CD4-positive, CD25-positive, alpha-beta regulatory T cell (primary cell): Measurements from ENCODE around the gene PCDH17. TPM values are rescaled to one million over a fixed set of nuclear protein-coding genes. Genes with fewer than 3 reads are reported as not detected.
A peak's percentile ranks its signal among the peaks of the same experiment; 100 is the strongest.

Experiments
- ATAC-seq, 2 donors: fragments of 150-1000 bp; cut with Tn5 transposase; one replicate each; pipeline ENCODE4 v1.10.0; 2021; ENCODE audit warnings: low read depth in 2 of 2, moderate number of reproducible peaks in 2 of 2, moderate library complexity in 1 of 2
- DNase-seq, 3 donors: peaks; one replicate each; pipeline versions ENCODE4 v3.0.0 to v3.0.0-alpha.2; 2012 to 2022; ENCODE audit warnings: mixed read lengths in 1 of 3
- H3K27ac ChIP-seq: one replicate; pipeline ENCODE4 v1.7.0; 2013; ENCODE audit warnings: mild to moderate bottlenecking, low read length; ENCODE audit not compliant: insufficient read depth, poor library complexity, severe bottlenecking
- H3K27me3 ChIP-seq: one replicate; pipeline ENCODE4 v1.7.0; 2013; ENCODE audit warnings: low read length; ENCODE audit not compliant: control insufficient read depth, insufficient read depth
- H3K36me3 ChIP-seq: one replicate; pipeline ENCODE4 v1.7.0; 2013; ENCODE audit warnings: mild to moderate bottlenecking, low read length, moderate library complexity; ENCODE audit not compliant: control insufficient read depth, insufficient read depth
- H3K4me1 ChIP-seq: 2 replicates; pipeline ENCODE4 v1.7.0; 2013; ENCODE audit warnings: mild to moderate bottlenecking, low read length; ENCODE audit not compliant: insufficient read depth, control insufficient read depth, poor library complexity, severe bottlenecking
- H3K4me3 ChIP-seq: one replicate; pipeline ENCODE4 v1.7.0; 2013; ENCODE audit warnings: low read depth, mild to moderate bottlenecking, low read length, moderate library complexity
- H3K9me3 ChIP-seq, 2 experiments: 1 replicate in 1 of 2; 2 replicates in 1 of 2; pipeline ENCODE4 v1.7.0; 2013; ENCODE audit warnings: low read length in 2 of 2, mild to moderate bottlenecking in 1 of 2, moderate library complexity in 1 of 2; ENCODE audit not compliant: control insufficient read depth in 2 of 2
- H3K27ac Mint-ChIP-seq, 3 donors: one replicate each; pipeline ENCODE4 v1.8.0; 2020 to 2022; ENCODE audit warnings: mild to moderate bottlenecking in 3 of 3, mixed read lengths in 3 of 3, moderate library complexity in 2 of 3
- H3K27me3 Mint-ChIP-seq: one replicate; pipeline ENCODE4 v1.8.0; 2022; ENCODE audit warnings: mild to moderate bottlenecking, mixed read lengths
- H3K36me3 Mint-ChIP-seq: one replicate; pipeline ENCODE4 v1.8.0; 2020; ENCODE audit warnings: mixed read lengths
- H3K4me1 Mint-ChIP-seq, 4 donors: one replicate each; pipeline ENCODE4 v1.8.0; 2020 to 2022; ENCODE audit warnings: mixed read lengths in 4 of 4, mild to moderate bottlenecking in 1 of 4
- H3K4me3 Mint-ChIP-seq, 4 donors: one replicate each; pipeline ENCODE4 v1.8.0; 2020 to 2022; ENCODE audit warnings: mild to moderate bottlenecking in 4 of 4, mixed read lengths in 4 of 4, moderate library complexity in 3 of 4
- H3K9me3 Mint-ChIP-seq, 7 donors: one replicate each; pipeline ENCODE4 v1.8.0; 2020 to 2022; ENCODE audit warnings: mixed read lengths in 7 of 7, mild to moderate bottlenecking in 3 of 7, moderate library complexity in 2 of 7
- polyA plus RNA-seq, 4 donors: library from polyadenylated mRNA; unstranded; fragments of 300-500 nt; fragmentation: Illumina TruSeq; gene quantifications; one replicate each; pipeline ENCODE4 v1.2.3, GENCODE V29; 2021
- total RNA-seq: library from RNA; stranded (reverse); gene quantifications from one replicate; pipeline ENCODE4 v1.2.3, GENCODE V29; 2022

Gene PCDH17
- total and polyA plus RNA-seq, 5 donors from 2014 or later, result not detected

- Mint-ChIP-seq H3K9me3 (peaks cover 0 to 6% (median 0%) of the 10 kb centered on the region in 7 donors), H3K4me3 (no peak overlapping the region), H3K4me1 (no peaks in the 10 kb centered on the region), H3K27me3 (no peaks in the 10 kb centered on the region), H3K36me3 (no peaks in the 10 kb centered on the region), H3K27ac (no peak overlapping the region)
- DNase-seq (no peak), ATAC-seq (no peak)
- Histone ChIP-seq H3K4me1 (no peaks in the 10 kb centered on the region), H3K36me3 (no peaks in the 10 kb centered on the region), H3K27ac (no peak overlapping the region), H3K4me3 (no peak overlapping the region), H3K9me3 (no peaks in the 10 kb centered on the region), H3K27me3 (no peaks in the 10 kb centered on the region)
Observed at GRCh38 chr13:57611969-57612368, 19.6 kb upstream of the PCDH17 start.

- H3K4me3 ChIP-seq, result no peak overlapping the region
- ATAC-seq (no peak), DNase-seq (no peak)
- no peak overlapping the region for H3K27ac ChIP-seq
- Mint-ChIP-seq H3K36me3 (no peaks in the 10 kb centered on the region), H3K27ac (no peak overlapping the region), H3K4me1 (no peaks in the 10 kb centered on the region), H3K4me3 (no peak overlapping the region), H3K27me3 (no peaks in the 10 kb centered on the region), H3K9me3 (peaks cover 0 to 6% (median 0%) of the 10 kb centered on the region in 7 donors)
- no peaks in the 10 kb centered on the region for H3K27me3 ChIP-seq
- H3K4me1 ChIP-seq, result no peaks in the 10 kb centered on the region
- H3K36me3 ChIP-seq, result no peaks in the 10 kb centered on the region
- no peaks in the 10 kb centered on the region for H3K9me3 ChIP-seq
Observed at GRCh38 chr13:57612568-57612967, 19.0 kb upstream of the PCDH17 start.

GRCh38 chr13:57624565-57625435 is 6.7 kb upstream of the PCDH17 start:
- ATAC-seq (no peak), DNase-seq (peak in 1 of 3 donors; percentile 24)
- H3K27me3 ChIP-seq, result peaks cover 9% of the 10 kb centered on the region
- H3K27ac ChIP-seq, result no peak overlapping the region
- H3K9me3 Mint-ChIP-seq, result peaks cover 0 to 5% (median 0%) of the 10 kb centered on the region in 7 donors
- peaks cover 6% of the 10 kb centered on the region for H3K4me1 ChIP-seq
- no peaks in the 10 kb centered on the region for H3K36me3 ChIP-seq
- no peaks in the 10 kb centered on the region for H3K9me3 ChIP-seq
- peaks cover 22% of the 10 kb centered on the region for H3K27me3 Mint-ChIP-seq
- peaks cover 0 to 14% (median 5%) of the 10 kb centered on the region in 4 donors for H3K4me1 Mint-ChIP-seq
- no peaks in the 10 kb centered on the region for H3K36me3 Mint-ChIP-seq
- no peak overlapping the region for H3K4me3 Mint-ChIP-seq
- H3K27ac Mint-ChIP-seq, result no peak overlapping the region
- no peak overlapping the region for H3K4me3 ChIP-seq

GRCh38 chr13:57627663-57628062 is 3.9 kb upstream of the PCDH17 start:
- Histone ChIP-seq H3K9me3 (no peaks in the 10 kb centered on the region), H3K27ac (no peak overlapping the region), H3K36me3 (no peaks in the 10 kb centered on the region), H3K27me3 (peaks cover 15% of the 10 kb centered on the region), H3K4me1 (peaks cover 16% of the 10 kb centered on the region), H3K4me3 (no peak overlapping the region)
- DNase-seq (peak in 1 of 3 donors; percentile 24), ATAC-seq (no peak)
- no peak overlapping the region for H3K27ac Mint-ChIP-seq
- peaks cover 0 to 37% (median 20%) of the 10 kb centered on the region in 4 donors for H3K4me1 Mint-ChIP-seq
- H3K27me3 Mint-ChIP-seq, result peaks cover 43% of the 10 kb centered on the region
- H3K36me3 Mint-ChIP-seq, result no peaks in the 10 kb centered on the region
- peaks cover 0 to 20% (median 2%) of the 10 kb centered on the region in 7 donors for H3K9me3 Mint-ChIP-seq
- no peak overlapping the region for H3K4me3 Mint-ChIP-seq

- Histone ChIP-seq H3K4me1 (peaks cover 16% of the 10 kb centered on the region), H3K36me3 (no peaks in the 10 kb centered on the region), H3K9me3 (peaks cover 0 to 14% of the 10 kb centered on the region in 2 experiments), H3K27ac (no peak overlapping the region), H3K27me3 (peaks cover 15% of the 10 kb centered on the region), H3K4me3 (no peak overlapping the region)
- Mint-ChIP-seq H3K27me3 (peaks cover 47% of the 10 kb centered on the region), H3K4me1 (peaks cover 0 to 42% (median 20%) of the 10 kb centered on the region in 4 donors), H3K36me3 (no peaks in the 10 kb centered on the region), H3K9me3 (peaks cover 0 to 23% (median 2%) of the 10 kb centered on the region in 7 donors), H3K4me3 (peak overlapping the region; percentile 30 to 87 (median 84)), H3K27ac (no peak overlapping the region)
- ATAC-seq (no peak), DNase-seq (no peak)
Observed at GRCh38 chr13:57629391-57629804, 2.1 kb upstream of the PCDH17 start.

GRCh38 chr13:57629821-57630235 is 1.7 kb upstream of the PCDH17 start:
- H3K9me3 Mint-ChIP-seq, result peaks cover 0 to 23% (median 2%) of the 10 kb centered on the region in 7 donors
- Histone ChIP-seq H3K9me3 (peaks cover 0 to 14% of the 10 kb centered on the region in 2 experiments), H3K4me3 (no peak overlapping the region), H3K27me3 (peaks cover 15% of the 10 kb centered on the region), H3K27ac (no peak overlapping the region), H3K36me3 (no peaks in the 10 kb centered on the region), H3K4me1 (peaks cover 16% of the 10 kb centered on the region)
- ATAC-seq, result peak in 1 of 2 donors; percentile 38
- H3K4me1 Mint-ChIP-seq, result peaks cover 0 to 42% (median 20%) of the 10 kb centered on the region in 4 donors
- DNase-seq, result peak; percentile 12 to 33 (median 19)
- peak overlapping the region in 2 of 3 donors; percentile 62 to 66 for H3K27ac Mint-ChIP-seq
- peak overlapping the region; percentile 30 to 87 (median 84) for H3K4me3 Mint-ChIP-seq
- H3K36me3 Mint-ChIP-seq, result no peaks in the 10 kb centered on the region
- peaks cover 47% of the 10 kb centered on the region for H3K27me3 Mint-ChIP-seq

GRCh38 chr13:57630661-57631595 is 616 bp upstream of the PCDH17 start:
- H3K27me3 ChIP-seq, result peaks cover 15% of the 10 kb centered on the region
- no peak for ATAC-seq
- H3K4me1 Mint-ChIP-seq, result peaks cover 0 to 42% (median 20%) of the 10 kb centered on the region in 4 donors

More at GRCh38 chr13:57630661-57631595, 616 bp upstream of the PCDH17 start:
- Mint-ChIP-seq H3K27ac (peak overlapping the region; percentile 20 to 54 (median 31)), H3K9me3 (peaks cover 0 to 23% (median 2%) of the 10 kb centered on the region in 7 donors), H3K27me3 (peaks cover 47% of the 10 kb centered on the region), H3K36me3 (no peaks in the 10 kb centered on the region), H3K4me3 (peak overlapping the region in 3 of 4 donors; percentile 81 to 91 (median 87))
- no peak for DNase-seq
- no peak overlapping the region for H3K27ac ChIP-seq
- no peaks in the 10 kb centered on the region for H3K36me3 ChIP-seq
- peak overlapping the region; percentile 68 for H3K4me3 ChIP-seq
- H3K9me3 ChIP-seq, result peaks cover 0 to 14% of the 10 kb centered on the region in 2 experiments
- H3K4me1 ChIP-seq, result peaks cover 16% of the 10 kb centered on the region
